A673 (cell line): Measurements from ENCODE around the gene ANKRD40.
"Not testable (repeated sequence)": the region's sequence is repeated elsewhere in the genome, so short reads cannot be mapped to it uniquely, and the experiment has no call there.

Experiments
- EZH2 ChIP-seq: fragments of 200-600 bp; sonication (generic); IDR thresholded peaks from 2 replicates; pipeline ENCODE4 v1.6.1; 2017; ENCODE audit warnings: borderline replicate concordance, low read depth, mild to moderate bottlenecking, mixed read lengths, antibody characterized with exemption, low read length; ENCODE audit not compliant: poor library complexity, severe bottlenecking
- TF ChIP-seq, protein P1 (sequence below): fragments of 300-800, 200-600 bp; sonication (generic); conservative IDR thresholded peaks from 2 replicates; pipeline ENCODE4 v1.5.1; 2017; ENCODE audit warnings: low read depth, mild to moderate bottlenecking, antibody characterized with exemption, low read length, moderate library complexity, mixed read lengths

DNA sequence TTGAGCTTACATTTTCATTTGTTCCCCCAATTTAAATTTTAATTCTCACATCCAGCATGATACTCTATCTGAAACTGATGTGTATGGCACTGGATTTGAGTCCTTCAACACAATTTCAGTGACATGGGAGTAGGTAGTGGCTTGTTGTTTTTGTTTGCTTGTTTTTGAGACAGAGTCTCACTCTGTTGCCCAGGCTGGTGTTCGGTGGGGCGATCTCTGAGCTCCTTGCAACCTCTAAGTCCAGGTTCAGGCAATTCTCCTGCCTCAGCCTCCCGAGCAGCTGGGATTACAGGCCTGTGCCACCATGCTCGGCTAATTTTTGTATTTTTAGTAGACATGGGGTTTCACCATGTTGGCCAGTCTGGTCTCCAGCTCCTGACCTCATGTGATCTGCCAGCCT is 1.3 kb upstream of the ANKRD40 start:
- TF ChIP-seq, protein P1, sequence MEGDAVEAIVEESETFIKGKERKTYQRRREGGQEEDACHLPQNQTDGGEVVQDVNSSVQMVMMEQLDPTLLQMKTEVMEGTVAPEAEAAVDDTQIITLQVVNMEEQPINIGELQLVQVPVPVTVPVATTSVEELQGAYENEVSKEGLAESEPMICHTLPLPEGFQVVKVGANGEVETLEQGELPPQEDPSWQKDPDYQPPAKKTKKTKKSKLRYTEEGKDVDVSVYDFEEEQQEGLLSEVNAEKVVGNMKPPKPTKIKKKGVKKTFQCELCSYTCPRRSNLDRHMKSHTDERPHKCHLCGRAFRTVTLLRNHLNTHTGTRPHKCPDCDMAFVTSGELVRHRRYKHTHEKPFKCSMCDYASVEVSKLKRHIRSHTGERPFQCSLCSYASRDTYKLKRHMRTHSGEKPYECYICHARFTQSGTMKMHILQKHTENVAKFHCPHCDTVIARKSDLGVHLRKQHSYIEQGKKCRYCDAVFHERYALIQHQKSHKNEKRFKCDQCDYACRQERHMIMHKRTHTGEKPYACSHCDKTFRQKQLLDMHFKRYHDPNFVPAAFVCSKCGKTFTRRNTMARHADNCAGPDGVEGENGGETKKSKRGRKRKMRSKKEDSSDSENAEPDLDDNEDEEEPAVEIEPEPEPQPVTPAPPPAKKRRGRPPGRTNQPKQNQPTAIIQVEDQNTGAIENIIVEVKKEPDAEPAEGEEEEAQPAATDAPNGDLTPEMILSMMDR, result not testable (repeated sequence)
- not testable (repeated sequence) for TF ChIP-seq EZH2
